Breast epithelium (tissue), 3 donors: ENCODE results near the gene PPP1R37.

Experiments used
- CTCF ChIP-seq, 3 donors: fragments of 450-650 bp; IDR thresholded peaks; one replicate each; pipeline ENCODE4 v1.5.1; 2016 to 2017; ENCODE audit warnings: antibody characterized with exemption in 3 of 3, mild to moderate bottlenecking in 3 of 3, moderate library complexity in 3 of 3
- POLR2AphosphoS5 ChIP-seq, 3 donors: sonication (generic); formaldehyde crosslinking; IDR thresholded peaks; one replicate each; pipeline ENCODE4 v1.6.1; 2017; ENCODE audit warnings: antibody characterized with exemption in 3 of 3

- TF ChIP-seq CTCF (IDR thresholded peaks at IDR 0.05) (no peak), POLR2AphosphoS5 (IDR thresholded peaks at IDR 0.05) (no peak)
Measured at GRCh38 chr19:45169602-45170001, 76.6 kb downstream of the PPP1R37 start.
